Liver (tissue), 3 donors: Measurements from ENCODE around the gene PPP1R13B.

ENCODE experiments used
- EGR1 ChIP-seq, 2 donors: IDR thresholded peaks; 2 replicates each; pipeline ENCODE4 v1.6.1; 2016 to 2018; ENCODE audit warnings: antibody characterized with exemption in 2 of 2, low read depth in 2 of 2
- JUND ChIP-seq, 2 donors: IDR thresholded peaks; 2 replicates each; pipeline ENCODE4 v1.6.1; 2016; ENCODE audit warnings: antibody characterized with exemption in 2 of 2
- NR2F2 ChIP-seq: IDR thresholded peaks from 2 replicates; pipeline ENCODE4 v1.6.1; 2016; ENCODE audit warnings: antibody characterized with exemption
- RAD21 ChIP-seq, 2 donors: IDR thresholded peaks; 2 replicates each; pipeline ENCODE4 v1.6.1; 2016; ENCODE audit warnings: antibody characterized with exemption in 2 of 2, mild to moderate bottlenecking in 2 of 2
- REST ChIP-seq: IDR thresholded peaks from 2 replicates; pipeline ENCODE4 v1.6.1; 2016; ENCODE audit warnings: antibody characterized with exemption, mild to moderate bottlenecking
- TAF1 ChIP-seq: conservative IDR thresholded peaks from 2 replicates; pipeline ENCODE4 v1.6.1; 2016; ENCODE audit warnings: antibody characterized with exemption, mild to moderate bottlenecking
- TF ChIP-seq, protein P1 (sequence below): fragments of 150-350 bp; IDR thresholded peaks from 2 replicates; pipeline ENCODE4 v1.5.1; 2017; ENCODE audit warnings: improper control_type of control experiment, low read depth, low read length; ENCODE audit not compliant: missing input control
- TF ChIP-seq, protein P2 (sequence below): IDR thresholded peaks from 2 replicates; pipeline ENCODE4 v1.6.1; 2016; ENCODE audit warnings: antibody characterized with exemption
- TF ChIP-seq, protein P3 (sequence below): IDR thresholded peaks from 2 replicates; pipeline ENCODE4 v1.6.1; 2016; ENCODE audit warnings: antibody characterized with exemption
- donor health status: healthy.
- donor health status: healthy.

- TF ChIP-seq, protein P1, sequence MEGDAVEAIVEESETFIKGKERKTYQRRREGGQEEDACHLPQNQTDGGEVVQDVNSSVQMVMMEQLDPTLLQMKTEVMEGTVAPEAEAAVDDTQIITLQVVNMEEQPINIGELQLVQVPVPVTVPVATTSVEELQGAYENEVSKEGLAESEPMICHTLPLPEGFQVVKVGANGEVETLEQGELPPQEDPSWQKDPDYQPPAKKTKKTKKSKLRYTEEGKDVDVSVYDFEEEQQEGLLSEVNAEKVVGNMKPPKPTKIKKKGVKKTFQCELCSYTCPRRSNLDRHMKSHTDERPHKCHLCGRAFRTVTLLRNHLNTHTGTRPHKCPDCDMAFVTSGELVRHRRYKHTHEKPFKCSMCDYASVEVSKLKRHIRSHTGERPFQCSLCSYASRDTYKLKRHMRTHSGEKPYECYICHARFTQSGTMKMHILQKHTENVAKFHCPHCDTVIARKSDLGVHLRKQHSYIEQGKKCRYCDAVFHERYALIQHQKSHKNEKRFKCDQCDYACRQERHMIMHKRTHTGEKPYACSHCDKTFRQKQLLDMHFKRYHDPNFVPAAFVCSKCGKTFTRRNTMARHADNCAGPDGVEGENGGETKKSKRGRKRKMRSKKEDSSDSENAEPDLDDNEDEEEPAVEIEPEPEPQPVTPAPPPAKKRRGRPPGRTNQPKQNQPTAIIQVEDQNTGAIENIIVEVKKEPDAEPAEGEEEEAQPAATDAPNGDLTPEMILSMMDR, result no peak
- TF ChIP-seq EGR1 (IDR thresholded peaks at IDR 0.05; ENCODE audit: low read depth in 2 of 2) (no peak), REST (no peak), RAD21 (IDR thresholded peaks at IDR 0.05) (no peak), TAF1 (no peak), JUND (IDR thresholded peaks at IDR 0.05) (no peak), NR2F2 (no peak)
- TF ChIP-seq, protein P2, sequence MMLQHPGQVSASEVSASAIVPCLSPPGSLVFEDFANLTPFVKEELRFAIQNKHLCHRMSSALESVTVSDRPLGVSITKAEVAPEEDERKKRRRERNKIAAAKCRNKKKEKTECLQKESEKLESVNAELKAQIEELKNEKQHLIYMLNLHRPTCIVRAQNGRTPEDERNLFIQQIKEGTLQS, result no peak
- TF ChIP-seq, protein P3, sequence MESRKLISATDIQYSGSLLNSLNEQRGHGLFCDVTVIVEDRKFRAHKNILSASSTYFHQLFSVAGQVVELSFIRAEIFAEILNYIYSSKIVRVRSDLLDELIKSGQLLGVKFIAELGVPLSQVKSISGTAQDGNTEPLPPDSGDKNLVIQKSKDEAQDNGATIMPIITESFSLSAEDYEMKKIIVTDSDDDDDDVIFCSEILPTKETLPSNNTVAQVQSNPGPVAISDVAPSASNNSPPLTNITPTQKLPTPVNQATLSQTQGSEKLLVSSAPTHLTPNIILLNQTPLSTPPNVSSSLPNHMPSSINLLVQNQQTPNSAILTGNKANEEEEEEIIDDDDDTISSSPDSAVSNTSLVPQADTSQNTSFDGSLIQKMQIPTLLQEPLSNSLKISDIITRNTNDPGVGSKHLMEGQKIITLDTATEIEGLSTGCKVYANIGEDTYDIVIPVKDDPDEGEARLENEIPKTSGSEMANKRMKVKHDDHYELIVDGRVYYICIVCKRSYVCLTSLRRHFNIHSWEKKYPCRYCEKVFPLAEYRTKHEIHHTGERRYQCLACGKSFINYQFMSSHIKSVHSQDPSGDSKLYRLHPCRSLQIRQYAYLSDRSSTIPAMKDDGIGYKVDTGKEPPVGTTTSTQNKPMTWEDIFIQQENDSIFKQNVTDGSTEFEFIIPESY, result no peak
These were observed 137.6 kb downstream of the PPP1R13B start for GRCh38 chr14:103709814-103710213.
